ENCODE results near the gene CDS1.
"Not testable (repeated sequence)": the region's sequence is repeated elsewhere in the genome, so short reads cannot be mapped to it uniquely, and the experiment has no call there.

The CDS1 gene

GRCh38 chr4:84582988-84583875, at the start of gene CDS1:
Gene CDS1, plus strand, starts transcription at chr4:84583127. Its CDS starts 275 bp downstream, at chr4:84583402.
- DNase-seq = peak; percentile 68

GRCh38 chr4:84535901-84536300, 47.0 kb upstream of the CDS1 start:
- no peak for DNase-seq

- DNase-seq = no peak
Measured at GRCh38 chr4:84545093-84545492, 37.8 kb upstream of the CDS1 start.

- no peak for DNase-seq
Measured at GRCh38 chr4:84547211-84547610, 35.7 kb upstream of the CDS1 start.

GRCh38 chr4:84549191-84549590, 33.7 kb upstream of the CDS1 start:
- DNase-seq = not testable (repeated sequence)

GRCh38 chr4:84562156-84562555, 20.8 kb upstream of the CDS1 start:
- no peak for DNase-seq

GRCh38 chr4:84563002-84563401, 19.9 kb upstream of the CDS1 start:
- DNase-seq = no peak

GRCh38 chr4:84565951-84566350, 17.0 kb upstream of the CDS1 start:
- no peak for DNase-seq

- no peak for DNase-seq
Measured at GRCh38 chr4:84568496-84568895, 14.4 kb upstream of the CDS1 start.

- DNase-seq = no peak
Measured at GRCh38 chr4:84569009-84569408, 13.9 kb upstream of the CDS1 start.

GRCh38 chr4:84573385-84574068, 9.4 kb upstream of the CDS1 start:
- DNase-seq = no peak

- no peak for DNase-seq
Measured at GRCh38 chr4:84574069-84574720, 8.7 kb upstream of the CDS1 start.

- DNase-seq = peak; percentile 57
Measured at GRCh38 chr4:84578540-84579402, 4.2 kb upstream of the CDS1 start.

- no peak for DNase-seq
Measured at GRCh38 chr4:84579403-84579776, 3.5 kb upstream of the CDS1 start.

GRCh38 chr4:84582302-84582987, 482 bp upstream of the CDS1 start:
- DNase-seq = peak; percentile 97

GRCh38 chr4:84583876-84584380, 1.0 kb downstream of the CDS1 start:
- DNase-seq = no peak

GRCh38 chr4:84585251-84585650, 2.3 kb downstream of the CDS1 start:
- no peak for DNase-seq

GRCh38 chr4:84594724-84595123, 11.8 kb downstream of the CDS1 start:
- no peak for DNase-seq

GRCh38 chr4:84596826-84597225, 13.9 kb downstream of the CDS1 start:
- DNase-seq = peak; percentile 63

- DNase-seq = peak; percentile 37
Measured at GRCh38 chr4:84597450-84597849, 14.5 kb downstream of the CDS1 start.

- DNase-seq = no peak
Measured at GRCh38 chr4:84606645-84607044, 23.7 kb downstream of the CDS1 start.

GRCh38 chr4:84611531-84611930, 28.6 kb downstream of the CDS1 start:
- DNase-seq = no peak

Data from DMS53 (cell line).